Stimulated activated naive CD4-positive, alpha-beta T cell (primary cell): ENCODE data around the gene SGCA.

Source experiments
- DNase-seq, 6 experiments: peaks; one replicate each; lab custom pipeline; 2025; lab: John Stamatoyannopoulos, UW

The SGCA gene

GRCh38 chr17:50149417-50150353 lies 16.1 kb upstream of the SGCA start:
- DNase-seq, result peak; percentile 42 to 66 (median 49)

- DNase-seq, result peak in 2 of 6 experiments; percentile 32 to 76
These were observed 15.3 kb upstream of the SGCA start, which contains the start of gene PPP1R9B for GRCh38 chr17:50150354-50151040. Gene PPP1R9B (minus strand): TSS chr17:50150677. CDS start chr17:50150513, 164 bp downstream.

GRCh38 chr17:50151041-50151936 lies 14.5 kb upstream of the SGCA start:
- peak; percentile 64 to 78 (median 75) for DNase-seq

GRCh38 chr17:50151937-50152547 lies 13.8 kb upstream of the SGCA start:
- DNase-seq, result peak; percentile 24 to 70 (median 40)

GRCh38 chr17:50152736-50153135 lies 13.1 kb upstream of the SGCA start:
- DNase-seq, result no peak

- DNase-seq, result no peak
These were observed 11.9 kb upstream of the SGCA start for GRCh38 chr17:50153650-50154575.

- DNase-seq, result no peak
These were observed 11.2 kb upstream of the SGCA start for GRCh38 chr17:50154604-50155003.

- no peak for DNase-seq
These were observed 10.5 kb upstream of the SGCA start for GRCh38 chr17:50155115-50155819.

GRCh38 chr17:50157891-50158290 lies 7.9 kb upstream of the SGCA start:
- DNase-seq, result peak in 1 of 6 experiments; percentile 5

- DNase-seq, result peak; percentile 86 to 93 (median 92)
These were observed 4.5 kb upstream of the SGCA start for GRCh38 chr17:50161023-50161910.

GRCh38 chr17:50161911-50162288 lies 3.9 kb upstream of the SGCA start:
- no peak for DNase-seq

- DNase-seq, result peak in 3 of 6 experiments; percentile 22 to 53 (median 25)
These were observed 3.1 kb upstream of the SGCA start for GRCh38 chr17:50162466-50163254.

- no peak for DNase-seq
These were observed 1.7 kb upstream of the SGCA start for GRCh38 chr17:50163843-50164696.

GRCh38 chr17:50164697-50164988 lies 1.2 kb upstream of the SGCA start:
- no peak for DNase-seq

- no peak for DNase-seq
These were observed 739 bp upstream of the SGCA start for GRCh38 chr17:50165066-50165465.

GRCh38 chr17:50165466-50165865 lies 339 bp upstream of the SGCA start:
- DNase-seq, result no peak
